Lower leg skin (tissue), 3 donors: Measurements from ENCODE around the gene COQ4.

ENCODE experiments used
- CTCF ChIP-seq, 3 donors: fragments of 450-650 bp; IDR thresholded peaks; one replicate each; pipeline ENCODE4 v1.5.1; 2016; ENCODE audit warnings: antibody characterized with exemption in 3 of 3, mild to moderate bottlenecking in 3 of 3, moderate library complexity in 2 of 3
- POLR2A ChIP-seq, 2 donors: fragments of 450-650 bp; IDR thresholded peaks; one replicate each; pipeline ENCODE4 v1.6.1; 2016 to 2017; ENCODE audit warnings: antibody characterized with exemption in 2 of 2, mild to moderate bottlenecking in 1 of 2, moderate library complexity in 1 of 2

- TF ChIP-seq CTCF (IDR thresholded peaks at IDR 0.05) (no peak), POLR2A (IDR thresholded peaks at IDR 0.05) (no peak)
These were observed 38.8 kb downstream of the COQ4 start for GRCh38 chr9:128361296-128361985.
